Measurements from ENCODE around the gene FBXO11. TPM values are rescaled to one million over a fixed set of nuclear protein-coding genes. Genes with fewer than 3 reads are reported as not detected.

Gene FBXO11
- total and polyA plus RNA-seq, 2 of the 4 experiments (the other 2 are of a cell fraction), result 27.1 to 29.6 TPM

GRCh38 chr2:47838686-47839085 is 67.6 kb downstream of the FBXO11 start:
- H3K4ac ChIP-seq (ENCODE audit: low read depth, low read length), result no peak overlapping the region
- BruUV-seq (replicated peaks), result no TSS peak
- H2BK20ac ChIP-seq (ENCODE audit: low read depth, low read length), result no peak overlapping the region
- no peak overlapping the region for H2BK15ac ChIP-seq (ENCODE audit: low read depth, low read length)
- in situ Hi-C loops (cut with MboI; ENCODE audit: low sequenced_read_pairs) (no loop called here), dilution Hi-C loops (cut with HindIII; ENCODE audit: low sequenced_read_pairs, unreplicated experiment) (no loop called here), intact Hi-C loops (cut with micrococcal nuclease) (no loop called here)
- H4K8ac ChIP-seq (ENCODE audit: low read depth in 2 of 2, low read length in 2 of 2), result no peak overlapping the region
- H4K20me1 ChIP-seq (ENCODE audit: insufficient read depth, low read length), result peaks cover 22% of the 10 kb centered on the region
- H3K23ac ChIP-seq (ENCODE audit: low read depth, low read length), result no peak overlapping the region
- H3K4me2 ChIP-seq (ENCODE audit: low read depth, low read length), result no peak overlapping the region
- H2BK120ac ChIP-seq (ENCODE audit: low read depth, low read length), result no peak overlapping the region
- TF ChIP-seq BHLHE40 (IDR thresholded peaks at IDR 0.05; ENCODE audit: low read depth, low read length) (no peak), CEBPB (IDR thresholded peaks at IDR 0.05; ENCODE audit: low read depth, low read length) (no peak), CHD1 (IDR thresholded peaks at IDR 0.05; ENCODE audit: low read depth, low read length) (no peak), ELK1 (IDR thresholded peaks at IDR 0.05; ENCODE audit: borderline replicate concordance, low read depth, low read length) (no peak)
- H2AK9ac ChIP-seq (replicated peaks; ENCODE audit: low read depth, low read length, poor library complexity), result no peak overlapping the region
- H3K18ac ChIP-seq (ENCODE audit: low read depth, low read length), result no peak overlapping the region
- no peak overlapping the region for H2BK5ac ChIP-seq (ENCODE audit: low read depth, low read length, poor library complexity, severe bottlenecking)
- no peaks in the 10 kb centered on the region for H3K9me3 ChIP-seq (ENCODE audit: control insufficient read depth, insufficient read depth, low read length)
- ChIA-PET POLR2A (ENCODE audit: unreplicated experiment) (no interaction called here), CTCF (no interaction called here)
- no peak overlapping the region for H4K5ac ChIP-seq (ENCODE audit: low read depth, low read length)
- H3K4me1 ChIP-seq (ENCODE audit: control insufficient read depth, insufficient read depth, low read length), result no peaks in the 10 kb centered on the region
- H3K14ac ChIP-seq (replicated peaks; ENCODE audit: low read depth, low read length), result no peak overlapping the region
- H3K56ac ChIP-seq (ENCODE audit: extremely low read depth, insufficient read depth, low read length), result no peak overlapping the region
- ATAC-seq (ENCODE audit: low read depth), result no peak
- no peaks in the 10 kb centered on the region for H3K27me3 ChIP-seq (ENCODE audit: control insufficient read depth, insufficient read depth, low read length)
- H2AFZ ChIP-seq (replicated peaks; ENCODE audit: low read length, poor library complexity), result no peak overlapping the region
- no peak overlapping the region for H4K91ac ChIP-seq (ENCODE audit: insufficient read depth, low read depth, low read length)
- no peak for DNase-seq
- no peak overlapping the region for H3K9ac ChIP-seq (ENCODE audit: low read depth, low read length)
- no peak overlapping the region for H3K27ac ChIP-seq (ENCODE audit: insufficient read depth, low read length)
- H3K79me1 ChIP-seq (ENCODE audit: low read depth in 1 of 2, low read length in 2 of 2), result peaks cover 22 to 37% of the 10 kb centered on the region in 2 experiments
- H3K4me3 ChIP-seq (ENCODE audit: insufficient read depth, low read depth, low read length), result no peak overlapping the region
- no CpG with 5 or more reads among the region's 4 CpGs for WGBS, 2 experiments (ENCODE audit: extremely low coverage in 2 of 2, insufficient read length in 1 of 2)
- H3K9me1 ChIP-seq (ENCODE audit: insufficient read depth, low read length), result 0 out of 2 replicates have a peak, but pooled peaks cover 3% of the 10 kb centered on the region
- H3K36me3 ChIP-seq (ENCODE audit: control insufficient read depth, insufficient read depth, low read length), result peaks cover 20% of the 10 kb centered on the region
- no peak overlapping the region for H2AK5ac ChIP-seq (ENCODE audit: low read depth, low read length)
